ENCODE results near the gene PSMB7.

PSMB7 gene

GRCh38 chr9:124415102-124415851, at the start of gene PSMB7:
PSMB7 (minus strand) TSS chr9:124415442; CDS start chr9:124415425, 17 bp downstream.
- H3K4me3 ChIP-seq (ENCODE audit: low read length), result peak within 1 kb of the TSS; percentile 95
- peak within 1 kb of the TSS; percentile 34 for H3K27ac ChIP-seq (ENCODE audit: low read depth, low read length)
- H3K9me3 ChIP-seq (ENCODE audit: control insufficient read depth, insufficient read depth, low read length), result peaks cover 5% of the 10 kb centered on the region; the same call in 1 of the 2 replicates
- H3K4me1 ChIP-seq (ENCODE audit: control insufficient read depth, low read length), result peaks cover 20% of the 10 kb centered on the region
- H3K36me3 ChIP-seq (ENCODE audit: control insufficient read depth, low read length), result peaks cover 48% of the 10 kb centered on the region
- H3K9me2 ChIP-seq (replicated peaks; ENCODE audit: control insufficient read depth, low read length), result no peaks in the 10 kb centered on the region
- TF ChIP-seq EZH2phosphoT487 (IDR thresholded peaks at IDR 0.05; ENCODE audit: borderline replicate concordance, low read length) (no peak), CTCF (IDR thresholded peaks at IDR 0.05; ENCODE audit: low read depth, low read length, poor library complexity, severe bottlenecking) (peak; percentile 87)
- H3K4me2 ChIP-seq (ENCODE audit: low read length), result peak within 1 kb of the TSS; percentile 80
- H3K79me2 ChIP-seq (ENCODE audit: control insufficient read depth, low read length), result peaks cover 34% of the 10 kb centered on the region
- no peaks in the 10 kb centered on the region for H3F3A ChIP-seq (ENCODE audit: control insufficient read depth, insufficient read depth)
- no peaks in the 10 kb centered on the region for H3K27me3 ChIP-seq (ENCODE audit: control insufficient read depth, low read length)
- no peaks in the 10 kb centered on the region for H4K20me1 ChIP-seq (ENCODE audit: control insufficient read depth, insufficient read depth, low read depth, low read length)

- Histone ChIP-seq H3K9me2 (replicated peaks; ENCODE audit: control insufficient read depth, low read length) (no peaks in the 10 kb centered on the region), H3K79me2 (ENCODE audit: control insufficient read depth, low read length) (no peaks in the 10 kb centered on the region), H3K9me3 (ENCODE audit: control insufficient read depth, insufficient read depth, low read length) (no peaks in the 10 kb centered on the region), H3K4me3 (ENCODE audit: low read length) (no peak overlapping the region), H3K27ac (ENCODE audit: low read depth, low read length) (no peak overlapping the region), H3K36me3 (ENCODE audit: control insufficient read depth, low read length) (no peaks in the 10 kb centered on the region), H4K20me1 (ENCODE audit: control insufficient read depth, insufficient read depth, low read depth, low read length) (no peaks in the 10 kb centered on the region), H3F3A (ENCODE audit: control insufficient read depth, insufficient read depth) (no peaks in the 10 kb centered on the region), H3K4me2 (ENCODE audit: low read length) (no peak overlapping the region), H3K4me1 (ENCODE audit: control insufficient read depth, low read length) (no peaks in the 10 kb centered on the region), H3K27me3 (ENCODE audit: control insufficient read depth, low read length) (0 out of 2 replicates have a peak, but pooled peaks cover 3% of the 10 kb centered on the region)
- TF ChIP-seq CTCF (IDR thresholded peaks at IDR 0.05; ENCODE audit: low read depth, low read length, poor library complexity, severe bottlenecking), result no peak
- TF ChIP-seq EZH2phosphoT487 (IDR thresholded peaks at IDR 0.05; ENCODE audit: borderline replicate concordance, low read length), result no peak
These were observed 47.5 kb upstream of the PSMB7 start for GRCh38 chr9:124462739-124463138.

- Histone ChIP-seq H3K36me3 (ENCODE audit: control insufficient read depth, low read length) (no peaks in the 10 kb centered on the region), H3K27ac (ENCODE audit: low read depth, low read length) (no peak overlapping the region), H3K4me1 (ENCODE audit: control insufficient read depth, low read length) (no peaks in the 10 kb centered on the region), H3K4me3 (ENCODE audit: low read length) (no peak overlapping the region), H3F3A (ENCODE audit: control insufficient read depth, insufficient read depth) (no peaks in the 10 kb centered on the region), H4K20me1 (ENCODE audit: control insufficient read depth, insufficient read depth, low read depth, low read length) (no peaks in the 10 kb centered on the region), H3K9me2 (replicated peaks; ENCODE audit: control insufficient read depth, low read length) (no peaks in the 10 kb centered on the region), H3K27me3 (ENCODE audit: control insufficient read depth, low read length) (0 out of 2 replicates have a peak, but pooled peaks cover 3% of the 10 kb centered on the region), H3K9me3 (ENCODE audit: control insufficient read depth, insufficient read depth, low read length) (no peaks in the 10 kb centered on the region), H3K4me2 (ENCODE audit: low read length) (no peak overlapping the region), H3K79me2 (ENCODE audit: control insufficient read depth, low read length) (no peaks in the 10 kb centered on the region)
- TF ChIP-seq EZH2phosphoT487 (IDR thresholded peaks at IDR 0.05; ENCODE audit: borderline replicate concordance, low read length), result no peak
- TF ChIP-seq CTCF (IDR thresholded peaks at IDR 0.05; ENCODE audit: low read depth, low read length, poor library complexity, severe bottlenecking), result no peak
These were observed 43.2 kb upstream of the PSMB7 start for GRCh38 chr9:124458441-124458840.

Data from DOHH2 (cell line).